ENCODE results near the gene EMILIN2.

GRCh38 chr18:2887470-2887869 is 40.7 kb downstream of the EMILIN2 start:
- TF ChIP-seq GATA2 (IDR thresholded peaks at IDR 0.05; ENCODE audit: low read depth, low read length) (no peak), GATA3 (IDR thresholded peaks at IDR 0.05; ENCODE audit: low read depth, low read length) (no peak)
